ENCODE results near the gene SLC7A6OS. TPM values are rescaled to one million over a fixed set of nuclear protein-coding genes. Genes with fewer than 3 reads are reported as not detected.
"Not testable (repeated sequence)": the region's sequence is repeated elsewhere in the genome, so short reads cannot be mapped to it uniquely, and the experiment has no call there.

SLC7A6OS gene
- total RNA-seq, 1 donor from 2014 or later: 11.0 TPM

DNA sequence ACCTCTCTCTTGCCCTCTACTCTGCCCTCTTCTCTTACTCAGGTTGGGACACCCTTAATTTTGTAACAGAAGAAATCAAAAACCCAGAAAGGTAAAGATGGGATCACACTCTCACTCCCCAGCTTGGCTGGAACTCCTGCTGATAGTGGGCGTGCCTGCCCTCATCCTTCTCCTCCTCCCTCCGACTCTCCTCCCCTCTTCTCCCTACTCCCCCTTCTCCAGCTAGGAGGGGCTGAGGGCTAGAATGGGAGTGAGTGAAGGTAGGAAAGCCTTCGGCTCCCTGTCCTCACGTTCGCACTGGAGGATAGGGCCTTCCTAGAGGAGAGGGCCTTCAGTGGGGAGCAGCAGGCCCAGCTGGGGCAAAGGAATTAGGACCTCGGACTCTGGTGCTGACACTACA lies 20.3 kb downstream of the SLC7A6OS start:
- H3K4me3 ChIP-seq (ENCODE audit: low read length in 3 of 3): no peak overlapping the region

DNA sequence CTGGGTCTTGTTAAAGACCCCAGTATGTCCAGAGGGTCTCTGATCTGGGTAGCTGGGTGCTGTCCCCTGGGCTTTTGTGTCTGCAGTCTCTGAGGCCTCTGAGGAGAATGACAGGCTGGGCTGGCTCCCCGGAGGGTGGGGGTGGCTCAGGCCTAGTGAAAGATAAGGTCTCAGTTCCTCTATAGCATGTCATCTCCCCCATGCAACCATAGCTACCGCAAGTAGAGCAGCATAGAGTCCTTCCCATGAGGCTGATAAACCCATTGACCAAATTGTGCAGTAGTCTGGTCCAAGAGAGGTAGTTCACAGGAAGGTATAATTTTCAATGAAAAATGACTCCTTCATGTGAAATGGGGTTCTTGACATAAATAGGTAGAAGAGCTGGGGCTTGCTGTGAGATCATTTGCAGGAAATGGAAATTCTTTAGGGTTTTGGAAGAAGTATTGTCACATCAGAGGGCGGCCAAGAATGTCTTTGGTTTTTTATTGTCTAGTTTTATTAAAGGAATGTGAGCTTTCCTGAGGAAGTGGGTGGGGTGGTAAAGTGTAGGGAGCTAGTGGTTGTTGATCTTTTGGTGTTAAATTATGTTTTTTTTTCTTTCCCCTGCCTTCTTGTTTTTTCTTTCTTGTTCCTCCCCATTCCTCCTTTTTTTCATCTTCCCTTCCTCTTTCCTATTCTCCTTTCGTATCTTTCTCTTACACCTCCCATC lies 21.0 kb downstream of the SLC7A6OS start:
- Histone ChIP-seq H3K27ac (ENCODE audit: low read depth, low read length) (peak overlapping the region; percentile 25), H3K36me3 (ENCODE audit: control insufficient read depth in 3 of 3, insufficient read depth in 3 of 3, low read length in 3 of 3) (peaks cover 41 to 57% (median 47%) of the 10 kb centered on the region in 3 donors), H3K9ac (ENCODE audit: low read depth in 1 of 3, low read length in 3 of 3) (peak overlapping the region in 1 of 3 donors; percentile 50), H3K4me1 (ENCODE audit: control insufficient read depth in 3 of 3, insufficient read depth in 3 of 3, low read length in 3 of 3) (peaks cover 49 to 54% (median 50%) of the 10 kb centered on the region in 3 donors), H3K9me3 (ENCODE audit: control insufficient read depth in 3 of 3, low read length in 3 of 3) (no peaks in the 10 kb centered on the region), H3K4me3 (ENCODE audit: low read length in 3 of 3) (no peak overlapping the region), H3K27me3 (ENCODE audit: control insufficient read depth in 3 of 3, insufficient read depth in 3 of 3, low read length in 3 of 3) (no peaks in the 10 kb centered on the region)

More for the DNA sequence above, 20.3 kb downstream of the SLC7A6OS start:
- peak overlapping the region in 1 of 3 donors; percentile 25 for H3K9ac ChIP-seq (ENCODE audit: low read depth in 1 of 3, low read length in 3 of 3)
- peaks cover 42 to 48% (median 45%) of the 10 kb centered on the region in 3 donors for H3K4me1 ChIP-seq (ENCODE audit: control insufficient read depth in 3 of 3, insufficient read depth in 3 of 3, low read length in 3 of 3)
- H3K9me3 ChIP-seq (ENCODE audit: control insufficient read depth in 3 of 3, low read length in 3 of 3): no peaks in the 10 kb centered on the region
- H3K36me3 ChIP-seq (ENCODE audit: control insufficient read depth in 3 of 3, insufficient read depth in 3 of 3, low read length in 3 of 3): peaks cover 43 to 64% (median 47%) of the 10 kb centered on the region in 3 donors
- peak overlapping the region; percentile 25 for H3K27ac ChIP-seq (ENCODE audit: low read depth, low read length)
- no peaks in the 10 kb centered on the region for H3K27me3 ChIP-seq (ENCODE audit: control insufficient read depth in 3 of 3, insufficient read depth in 3 of 3, low read length in 3 of 3)

DNA sequence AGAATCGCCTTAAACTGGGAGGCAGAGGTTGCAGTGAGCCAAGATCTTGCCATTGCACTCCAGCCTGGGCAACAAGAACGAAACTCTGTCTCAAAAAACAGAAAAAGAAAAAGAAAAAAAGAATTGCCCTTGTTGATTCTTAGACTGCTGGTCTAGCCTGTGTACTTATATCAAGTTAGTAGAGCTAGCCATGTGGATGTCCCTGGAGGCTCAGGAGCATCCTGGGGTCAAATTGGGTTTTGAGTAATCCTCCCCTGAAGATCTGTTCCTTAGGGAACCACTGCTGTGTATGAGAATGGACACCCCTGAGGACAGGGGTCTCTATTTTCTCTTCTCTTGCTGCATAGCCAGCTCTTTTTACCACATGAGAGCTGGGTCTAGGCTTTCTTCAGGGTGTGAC lies 21.5 kb downstream of the SLC7A6OS start:
- Histone ChIP-seq H3K4me3 (ENCODE audit: low read length in 3 of 3) (no peak overlapping the region), H3K9me3 (ENCODE audit: control insufficient read depth in 3 of 3, low read length in 3 of 3) (no peaks in the 10 kb centered on the region), H3K27me3 (ENCODE audit: control insufficient read depth in 3 of 3, insufficient read depth in 3 of 3, low read length in 3 of 3) (no peaks in the 10 kb centered on the region), H3K4me1 (ENCODE audit: control insufficient read depth in 3 of 3, insufficient read depth in 3 of 3, low read length in 3 of 3) (peaks cover 54 to 60% (median 55%) of the 10 kb centered on the region in 3 donors), H3K27ac (ENCODE audit: low read depth, low read length) (peak overlapping the region; percentile 76), H3K36me3 (ENCODE audit: control insufficient read depth in 3 of 3, insufficient read depth in 3 of 3, low read length in 3 of 3) (peaks cover 36 to 51% (median 41%) of the 10 kb centered on the region in 3 donors), H3K9ac (ENCODE audit: low read depth in 1 of 3, low read length in 3 of 3) (peak overlapping the region in 1 of 3 donors; percentile 50)

DNA sequence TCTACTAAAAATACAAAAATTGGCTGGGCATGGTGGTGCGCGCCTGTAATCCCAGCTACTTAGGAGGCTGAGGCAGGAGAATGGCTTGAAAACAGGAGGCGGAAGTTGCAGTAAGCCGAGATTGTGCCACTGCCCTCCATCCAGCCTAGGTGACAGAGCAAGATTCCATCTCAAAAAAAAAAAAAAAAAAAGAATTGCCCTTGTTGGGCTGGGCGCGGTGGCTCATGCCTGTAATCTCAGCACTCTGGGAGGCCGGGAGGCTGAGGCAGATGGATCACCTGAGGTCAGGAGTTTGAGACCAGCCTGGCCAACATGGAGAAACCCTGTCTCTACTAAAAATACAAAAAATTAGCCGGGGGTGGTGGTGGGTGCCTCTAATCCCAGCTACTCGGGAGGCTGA lies 21.9 kb downstream of the SLC7A6OS start:
- H3K9ac ChIP-seq (ENCODE audit: low read depth in 1 of 3, low read length in 3 of 3); H3K9me3 ChIP-seq (ENCODE audit: control insufficient read depth in 3 of 3, low read length in 3 of 3); H3K27me3 ChIP-seq (ENCODE audit: control insufficient read depth in 3 of 3, insufficient read depth in 3 of 3, low read length in 3 of 3); H3K4me3 ChIP-seq (ENCODE audit: low read length in 3 of 3): not testable (repeated sequence)
- Histone ChIP-seq H3K36me3 (ENCODE audit: control insufficient read depth in 3 of 3, insufficient read depth in 3 of 3, low read length in 3 of 3) (peaks cover 33 to 48% (median 40%) of the 10 kb centered on the region in 3 donors), H3K4me1 (ENCODE audit: control insufficient read depth in 3 of 3, insufficient read depth in 3 of 3, low read length in 3 of 3) (peaks cover 58 to 64% (median 59%) of the 10 kb centered on the region in 3 donors), H3K27ac (ENCODE audit: low read depth, low read length) (peak overlapping the region; percentile 76)

GRCh38 chr16:68288252-68288650 lies 22.5 kb downstream of the SLC7A6OS start:
- H3K9me3 ChIP-seq (ENCODE audit: control insufficient read depth in 3 of 3, low read length in 3 of 3): no peaks in the 10 kb centered on the region
- H3K9ac ChIP-seq (ENCODE audit: low read depth in 1 of 3, low read length in 3 of 3): peak overlapping the region in 1 of 3 donors; percentile 26
- H3K36me3 ChIP-seq (ENCODE audit: control insufficient read depth in 3 of 3, insufficient read depth in 3 of 3, low read length in 3 of 3): peaks cover 28 to 43% (median 34%) of the 10 kb centered on the region in 3 donors
- H3K27me3 ChIP-seq (ENCODE audit: control insufficient read depth in 3 of 3, insufficient read depth in 3 of 3, low read length in 3 of 3): no peaks in the 10 kb centered on the region
- peaks cover 63 to 70% (median 64%) of the 10 kb centered on the region in 3 donors for H3K4me1 ChIP-seq (ENCODE audit: control insufficient read depth in 3 of 3, insufficient read depth in 3 of 3, low read length in 3 of 3)
- peak overlapping the region; percentile 76 for H3K27ac ChIP-seq (ENCODE audit: low read depth, low read length)
- peak overlapping the region in 2 of 3 donors; percentile 31 to 33 for H3K4me3 ChIP-seq (ENCODE audit: low read length in 3 of 3)

- peak overlapping the region; percentile 31 to 49 (median 33) for H3K4me3 ChIP-seq (ENCODE audit: low read length in 3 of 3)
- H3K36me3 ChIP-seq (ENCODE audit: control insufficient read depth in 3 of 3, insufficient read depth in 3 of 3, low read length in 3 of 3): peaks cover 23 to 41% (median 32%) of the 10 kb centered on the region in 3 donors
- H3K9ac ChIP-seq (ENCODE audit: low read depth in 1 of 3, low read length in 3 of 3): peak overlapping the region; percentile 12 to 28 (median 25)
- H3K27me3 ChIP-seq (ENCODE audit: control insufficient read depth in 3 of 3, insufficient read depth in 3 of 3, low read length in 3 of 3): no peaks in the 10 kb centered on the region
- peak overlapping the region; percentile 76 for H3K27ac ChIP-seq (ENCODE audit: low read depth, low read length)
- no peaks in the 10 kb centered on the region for H3K9me3 ChIP-seq (ENCODE audit: control insufficient read depth in 3 of 3, low read length in 3 of 3)
- H3K4me1 ChIP-seq (ENCODE audit: control insufficient read depth in 3 of 3, insufficient read depth in 3 of 3, low read length in 3 of 3): peaks cover 70 to 76% (median 71%) of the 10 kb centered on the region in 3 donors
Observed at GRCh38 chr16:68287276-68288251, 23.2 kb downstream of the SLC7A6OS start.

GRCh38 chr16:68286153-68287074 lies 24.3 kb downstream of the SLC7A6OS start:
- H3K36me3 ChIP-seq (ENCODE audit: control insufficient read depth in 3 of 3, insufficient read depth in 3 of 3, low read length in 3 of 3): peaks cover 17 to 30% (median 21%) of the 10 kb centered on the region in 3 donors
- H3K27me3 ChIP-seq (ENCODE audit: control insufficient read depth in 3 of 3, insufficient read depth in 3 of 3, low read length in 3 of 3): no peaks in the 10 kb centered on the region
- H3K4me3 ChIP-seq (ENCODE audit: low read length in 3 of 3): no peak overlapping the region
- peak overlapping the region; percentile 79 for H3K27ac ChIP-seq (ENCODE audit: low read depth, low read length)
- H3K9me3 ChIP-seq (ENCODE audit: control insufficient read depth in 3 of 3, low read length in 3 of 3): no peaks in the 10 kb centered on the region
- peak overlapping the region in 1 of 3 donors; percentile 24 for H3K9ac ChIP-seq (ENCODE audit: low read depth in 1 of 3, low read length in 3 of 3)
- peaks cover 78 to 79% (median 78%) of the 10 kb centered on the region in 3 donors for H3K4me1 ChIP-seq (ENCODE audit: control insufficient read depth in 3 of 3, insufficient read depth in 3 of 3, low read length in 3 of 3)

DNA sequence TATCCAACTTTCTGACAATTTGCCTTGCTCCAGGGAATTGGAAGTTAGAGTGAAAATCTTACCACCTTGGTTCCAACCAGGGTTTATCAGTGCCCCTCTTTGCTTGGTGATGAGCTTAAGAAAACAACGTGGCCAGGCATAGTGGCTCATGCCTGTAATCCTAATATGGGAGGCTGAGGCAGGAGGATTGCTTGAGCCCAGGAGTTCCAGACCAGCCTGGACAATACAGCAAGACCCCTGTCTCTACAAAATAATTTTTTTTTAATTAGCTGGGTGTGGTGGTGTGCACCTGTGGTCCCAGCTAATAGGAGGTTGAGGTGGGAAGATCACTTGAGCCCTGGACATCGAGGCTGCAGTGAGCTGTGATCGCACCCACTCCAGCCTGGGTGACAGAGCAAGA lies 25.1 kb downstream of the SLC7A6OS start:
- peak overlapping the region; percentile 79 for H3K27ac ChIP-seq (ENCODE audit: low read depth, low read length)
- no peaks in the 10 kb centered on the region for H3K9me3 ChIP-seq (ENCODE audit: control insufficient read depth in 3 of 3, low read length in 3 of 3)
- H3K4me3 ChIP-seq (ENCODE audit: low read length in 3 of 3): no peak overlapping the region
- no peaks in the 10 kb centered on the region for H3K27me3 ChIP-seq (ENCODE audit: control insufficient read depth in 3 of 3, insufficient read depth in 3 of 3, low read length in 3 of 3)
- H3K36me3 ChIP-seq (ENCODE audit: control insufficient read depth in 3 of 3, insufficient read depth in 3 of 3, low read length in 3 of 3): peaks cover 13 to 23% (median 14%) of the 10 kb centered on the region in 3 donors
- H3K4me1 ChIP-seq (ENCODE audit: control insufficient read depth in 3 of 3, insufficient read depth in 3 of 3, low read length in 3 of 3): peaks cover 80 to 82% (median 81%) of the 10 kb centered on the region in 3 donors
- H3K9ac ChIP-seq (ENCODE audit: low read depth in 1 of 3, low read length in 3 of 3): peak overlapping the region in 1 of 3 donors; percentile 34

- peaks cover 82 to 84% (median 83%) of the 10 kb centered on the region in 3 donors for H3K4me1 ChIP-seq (ENCODE audit: control insufficient read depth in 3 of 3, insufficient read depth in 3 of 3, low read length in 3 of 3)
- peaks cover 9 to 16% (median 9%) of the 10 kb centered on the region in 3 donors for H3K36me3 ChIP-seq (ENCODE audit: control insufficient read depth in 3 of 3, insufficient read depth in 3 of 3, low read length in 3 of 3)
Observed at GRCh38 chr16:68284847-68285246, 25.9 kb downstream of the SLC7A6OS start.

More at GRCh38 chr16:68284847-68285246, 25.9 kb downstream of the SLC7A6OS start:
- Histone ChIP-seq H3K27ac (ENCODE audit: low read depth, low read length) (peak overlapping the region; percentile 79), H3K9me3 (ENCODE audit: control insufficient read depth in 3 of 3, low read length in 3 of 3) (no peaks in the 10 kb centered on the region), H3K4me3 (ENCODE audit: low read length in 3 of 3) (no peak overlapping the region), H3K27me3 (ENCODE audit: control insufficient read depth in 3 of 3, insufficient read depth in 3 of 3, low read length in 3 of 3) (no peaks in the 10 kb centered on the region), H3K9ac (ENCODE audit: low read depth in 1 of 3, low read length in 3 of 3) (peak overlapping the region; percentile 28 to 60 (median 55))
